Memory B cell (primary cell): ENCODE data around the gene RTEL1.
"Not testable (repeated sequence)": the region's sequence is repeated elsewhere in the genome, so short reads cannot be mapped to it uniquely, and the experiment has no call there.

ENCODE experiments used
- ATAC-seq: fragments of 150-1000 bp; cut with Tn5 transposase; 2 replicates; pipeline ENCODE4 v1.10.0; 2021; ENCODE audit warnings: low read depth, mild to moderate bottlenecking, moderate library complexity
- DNase-seq, 2 donors: peaks; one replicate each; pipeline ENCODE4 v3.0.0; 2022; ENCODE audit warnings: low spot score in 2 of 2
- H3K27ac Mint-ChIP-seq: one replicate; pipeline ENCODE4 v1.8.0; 2022; ENCODE audit warnings: mild to moderate bottlenecking, moderate library complexity, mixed read lengths
- H3K27me3 Mint-ChIP-seq: one replicate; pipeline ENCODE4 v1.8.0; 2022; ENCODE audit warnings: mixed read lengths
- H3K36me3 Mint-ChIP-seq: one replicate; pipeline ENCODE4 v1.8.0; 2022; ENCODE audit warnings: mild to moderate bottlenecking, mixed read lengths
- H3K4me1 Mint-ChIP-seq: one replicate; pipeline ENCODE4 v1.8.0; 2022; ENCODE audit warnings: mixed read lengths
- H3K4me3 Mint-ChIP-seq: one replicate; pipeline ENCODE4 v1.8.0; 2022; ENCODE audit warnings: mild to moderate bottlenecking, moderate library complexity, mixed read lengths
- H3K9me3 Mint-ChIP-seq: one replicate; pipeline ENCODE4 v1.8.0; 2022; ENCODE audit warnings: mixed read lengths

Gene RTEL1

GRCh38 chr20:63661959-63662812 is 4.1 kb downstream of the RTEL1 start:
- H3K9me3 Mint-ChIP-seq, result no peaks in the 10 kb centered on the region
- no peak for DNase-seq
- H3K36me3 Mint-ChIP-seq, result peaks cover 6% of the 10 kb centered on the region
- H3K27ac Mint-ChIP-seq, result no peak overlapping the region
- no peak overlapping the region for H3K4me3 Mint-ChIP-seq
- H3K27me3 Mint-ChIP-seq, result no peaks in the 10 kb centered on the region
- H3K4me1 Mint-ChIP-seq, result peaks cover 15% of the 10 kb centered on the region
- no peak for ATAC-seq

GRCh38 chr20:63662813-63663189 is 4.7 kb downstream of the RTEL1 start:
- H3K4me1 Mint-ChIP-seq, result peaks cover 15% of the 10 kb centered on the region
- no peak overlapping the region for H3K4me3 Mint-ChIP-seq
- ATAC-seq (no peak), DNase-seq (no peak)
- no peaks in the 10 kb centered on the region for H3K9me3 Mint-ChIP-seq
- H3K36me3 Mint-ChIP-seq, result peaks cover 6% of the 10 kb centered on the region
- H3K27me3 Mint-ChIP-seq, result no peaks in the 10 kb centered on the region
- no peak overlapping the region for H3K27ac Mint-ChIP-seq

GRCh38 chr20:63663332-63664066 is 5.4 kb downstream of the RTEL1 start:
- Mint-ChIP-seq H3K4me3 (no peak overlapping the region), H3K27ac (no peak overlapping the region)
- no peak for DNase-seq

GRCh38 chr20:63664143-63664851 is 6.2 kb downstream of the RTEL1 start:
- Mint-ChIP-seq H3K27ac (no peak overlapping the region), H3K36me3 (peaks cover 10% of the 10 kb centered on the region), H3K9me3 (no peaks in the 10 kb centered on the region), H3K4me1 (peaks cover 2% of the 10 kb centered on the region), H3K27me3 (no peaks in the 10 kb centered on the region), H3K4me3 (no peak overlapping the region)
- DNase-seq (no peak), ATAC-seq (no peak)

More at GRCh38 chr20:63663332-63664066, 5.4 kb downstream of the RTEL1 start:
- peaks cover 10% of the 10 kb centered on the region for H3K4me1 Mint-ChIP-seq
- H3K36me3 Mint-ChIP-seq, result peaks cover 10% of the 10 kb centered on the region
- H3K9me3 Mint-ChIP-seq, result no peaks in the 10 kb centered on the region
- no peak for ATAC-seq
- no peaks in the 10 kb centered on the region for H3K27me3 Mint-ChIP-seq

- DNase-seq (no peak), ATAC-seq (no peak)
- Mint-ChIP-seq H3K4me3 (no peak overlapping the region), H3K4me1 (peaks cover 2% of the 10 kb centered on the region), H3K27ac (no peak overlapping the region), H3K9me3 (no peaks in the 10 kb centered on the region), H3K36me3 (peaks cover 10% of the 10 kb centered on the region), H3K27me3 (no peaks in the 10 kb centered on the region)
Measured at GRCh38 chr20:63664861-63665594, 6.9 kb downstream of the RTEL1 start.

- Mint-ChIP-seq H3K9me3 (no peaks in the 10 kb centered on the region), H3K36me3 (peaks cover 10% of the 10 kb centered on the region), H3K27ac (no peak overlapping the region), H3K4me1 (peaks cover 2% of the 10 kb centered on the region), H3K4me3 (no peak overlapping the region), H3K27me3 (no peaks in the 10 kb centered on the region)
- DNase-seq (no peak), ATAC-seq (no peak)
Measured at GRCh38 chr20:63665708-63666107, 7.6 kb downstream of the RTEL1 start.

GRCh38 chr20:63667858-63668257 is 9.7 kb downstream of the RTEL1 start:
- Mint-ChIP-seq H3K4me3 (no peak overlapping the region), H3K36me3 (peaks cover 7% of the 10 kb centered on the region), H3K4me1 (peaks cover 2% of the 10 kb centered on the region), H3K27ac (no peak overlapping the region), H3K27me3 (no peaks in the 10 kb centered on the region), H3K9me3 (no peaks in the 10 kb centered on the region)
- DNase-seq (no peak), ATAC-seq (no peak)

- Mint-ChIP-seq H3K36me3 (peaks cover 7% of the 10 kb centered on the region), H3K27me3 (no peaks in the 10 kb centered on the region), H3K4me3 (no peak overlapping the region), H3K27ac (no peak overlapping the region), H3K9me3 (no peaks in the 10 kb centered on the region), H3K4me1 (peaks cover 2% of the 10 kb centered on the region)
- no peak for ATAC-seq
- no peak for DNase-seq
Measured at GRCh38 chr20:63668351-63668750, 10.2 kb downstream of the RTEL1 start.

GRCh38 chr20:63671695-63672094 is 13.6 kb downstream of the RTEL1 start:
- peaks cover 12% of the 10 kb centered on the region for H3K36me3 Mint-ChIP-seq
- H3K4me1 Mint-ChIP-seq, result not testable (repeated sequence)

GRCh38 chr20:63672666-63673065 is 14.6 kb downstream of the RTEL1 start:
- ATAC-seq (no peak), DNase-seq (no peak)
- peaks cover 12% of the 10 kb centered on the region for H3K36me3 Mint-ChIP-seq
- H3K4me3 Mint-ChIP-seq, result no peak overlapping the region
- H3K4me1 Mint-ChIP-seq, result no peaks in the 10 kb centered on the region
- no peak overlapping the region for H3K27ac Mint-ChIP-seq
- no peaks in the 10 kb centered on the region for H3K9me3 Mint-ChIP-seq
- no peaks in the 10 kb centered on the region for H3K27me3 Mint-ChIP-seq

More at GRCh38 chr20:63671695-63672094, 13.6 kb downstream of the RTEL1 start:
- not testable (repeated sequence) for H3K27me3 Mint-ChIP-seq, ATAC-seq, H3K4me3 Mint-ChIP-seq, H3K9me3 Mint-ChIP-seq, H3K27ac Mint-ChIP-seq, DNase-seq

GRCh38 chr20:63673951-63674350 is 15.8 kb downstream of the RTEL1 start:
- ATAC-seq (no peak), DNase-seq (no peak)
- Mint-ChIP-seq H3K27me3 (no peaks in the 10 kb centered on the region), H3K9me3 (no peaks in the 10 kb centered on the region), H3K4me3 (no peak overlapping the region), H3K4me1 (no peaks in the 10 kb centered on the region), H3K36me3 (peaks cover 11% of the 10 kb centered on the region), H3K27ac (no peak overlapping the region)

GRCh38 chr20:63675681-63676368 is 17.7 kb downstream of the RTEL1 start:
- H3K4me3 Mint-ChIP-seq, result no peak overlapping the region
- H3K27me3 Mint-ChIP-seq, result no peaks in the 10 kb centered on the region
- H3K36me3 Mint-ChIP-seq, result peaks cover 13% of the 10 kb centered on the region
- H3K9me3 Mint-ChIP-seq, result no peaks in the 10 kb centered on the region
- ATAC-seq, result no peak
- H3K4me1 Mint-ChIP-seq, result no peaks in the 10 kb centered on the region
- H3K27ac Mint-ChIP-seq, result no peak overlapping the region
- no peak for DNase-seq

- H3K27me3 Mint-ChIP-seq, result no peaks in the 10 kb centered on the region
- peaks cover 13% of the 10 kb centered on the region for H3K36me3 Mint-ChIP-seq
- no peaks in the 10 kb centered on the region for H3K9me3 Mint-ChIP-seq
- DNase-seq (no peak), ATAC-seq (no peak)
- H3K4me3 Mint-ChIP-seq, result no peak overlapping the region
- no peaks in the 10 kb centered on the region for H3K4me1 Mint-ChIP-seq
- no peak overlapping the region for H3K27ac Mint-ChIP-seq
Measured at GRCh38 chr20:63678071-63678470, 20.0 kb downstream of the RTEL1 start.
